Smooth muscle cell of the umbilical artery (primary cell): ENCODE data around the gene OR2A12. TPM values are rescaled to one million over a fixed set of nuclear protein-coding genes. Genes with fewer than 3 reads are reported as not detected.

Experiments used
- total RNA-seq: library from RNA; depleted of rRNA; stranded (reverse); fragments of >200 nt; gene quantifications from 2 replicates; pipeline ENCODE4 v1.2.3, GENCODE V29; 2014

The OR2A12 gene, protein sequence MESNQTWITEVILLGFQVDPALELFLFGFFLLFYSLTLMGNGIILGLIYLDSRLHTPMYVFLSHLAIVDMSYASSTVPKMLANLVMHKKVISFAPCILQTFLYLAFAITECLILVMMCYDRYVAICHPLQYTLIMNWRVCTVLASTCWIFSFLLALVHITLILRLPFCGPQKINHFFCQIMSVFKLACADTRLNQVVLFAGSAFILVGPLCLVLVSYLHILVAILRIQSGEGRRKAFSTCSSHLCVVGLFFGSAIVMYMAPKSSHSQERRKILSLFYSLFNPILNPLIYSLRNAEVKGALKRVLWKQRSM
- not detected in 2 replicates for total RNA-seq

DNA sequence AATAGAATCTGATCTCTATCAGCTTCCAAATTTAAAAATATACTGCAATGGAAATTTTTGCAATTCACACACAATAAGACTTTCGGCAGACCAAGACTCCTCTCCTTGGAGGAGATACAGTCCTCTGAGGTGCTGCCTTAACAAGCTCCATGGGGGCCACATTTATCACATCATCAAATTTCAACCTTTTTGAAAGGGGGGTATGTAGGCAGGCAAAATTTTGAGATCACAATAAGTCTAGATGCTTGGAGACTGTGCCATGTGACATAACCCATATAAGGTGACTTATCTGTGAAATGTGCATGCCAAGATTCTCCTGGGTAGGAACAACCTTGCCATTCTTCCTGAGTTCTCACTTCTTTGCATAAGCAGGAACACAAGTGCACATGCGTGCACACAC is at the start of gene OR2A12:
Gene OR2A12, plus strand, starts transcription at position 301 of the 400 bp plus-strand sequence. CDS start 8,830 bp downstream, outside the sequence.

DNA sequence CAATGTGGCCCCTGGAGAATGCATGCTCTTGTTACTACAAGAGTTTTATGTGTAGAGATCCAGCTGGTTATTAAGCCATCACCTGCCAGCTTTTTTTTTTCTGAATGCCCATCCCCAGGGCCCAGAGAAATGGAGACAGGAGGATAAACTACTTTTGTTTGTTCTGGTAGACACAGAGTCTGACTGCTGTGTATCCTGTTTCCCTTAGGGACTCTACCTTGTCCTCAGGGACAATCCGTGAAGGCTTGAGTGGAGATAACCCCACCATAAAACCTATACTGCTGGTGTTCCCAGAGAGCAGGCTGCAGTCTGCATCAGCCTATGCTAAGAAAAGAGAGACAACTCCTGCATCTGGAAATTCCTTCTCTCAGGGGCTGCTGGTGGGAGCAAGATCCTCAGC is 37.4 kb upstream of the OR2A12 start, which contains the start of gene OR2A5:
Gene OR2A5, plus strand, starts transcription at position 301 of the 400 bp plus-strand sequence. CDS start 1,454 bp downstream, outside the sequence.

DNA sequence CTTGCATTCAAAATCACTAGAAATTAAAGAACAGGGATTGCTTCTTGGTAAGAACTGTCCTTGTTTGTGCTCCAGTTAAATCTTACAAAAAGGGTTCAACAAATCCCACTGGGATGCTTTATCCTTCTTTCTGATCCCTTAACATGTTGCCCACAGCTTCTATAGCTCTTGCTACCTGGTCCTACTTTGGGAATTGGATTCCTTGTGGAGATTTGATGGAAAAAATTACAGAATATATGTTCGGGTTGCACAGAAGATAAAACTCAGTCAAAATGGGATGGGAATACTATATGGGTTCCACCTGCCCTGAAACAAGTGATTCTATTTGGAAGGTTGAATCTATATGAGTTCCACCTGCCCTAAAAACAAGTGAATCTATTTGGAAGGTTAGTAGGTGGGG is 16.6 kb upstream of the OR2A12 start, which contains the start of gene OR2A25:
Gene OR2A25, plus strand, starts transcription at position 301 of the 400 bp plus-strand sequence. CDS start 4,409 bp downstream, outside the sequence.

DNA sequence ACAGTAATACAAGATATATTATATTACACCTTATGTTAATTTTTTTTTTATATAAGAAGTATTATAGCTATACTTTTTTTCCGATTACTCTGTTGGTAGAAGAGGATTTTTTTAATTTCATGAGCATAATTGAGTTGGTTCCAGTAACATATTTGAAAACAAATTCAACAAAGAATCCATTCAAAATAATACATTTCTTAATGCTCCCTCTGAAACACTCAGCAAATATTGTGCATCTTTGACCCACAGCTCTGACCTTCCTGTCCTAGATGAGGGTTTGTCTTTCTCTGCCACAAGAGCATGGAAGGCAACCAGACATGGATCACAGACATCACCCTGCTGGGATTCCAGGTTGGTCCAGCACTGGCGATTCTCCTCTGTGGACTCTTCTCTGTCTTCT is 23.2 kb downstream of the OR2A12 start, which contains the start of gene OR2A2:
Gene OR2A2, plus strand, starts transcription at position 301 of the 400 bp plus-strand sequence. Its CDS starts 0 bp downstream, at position 301.

DNA sequence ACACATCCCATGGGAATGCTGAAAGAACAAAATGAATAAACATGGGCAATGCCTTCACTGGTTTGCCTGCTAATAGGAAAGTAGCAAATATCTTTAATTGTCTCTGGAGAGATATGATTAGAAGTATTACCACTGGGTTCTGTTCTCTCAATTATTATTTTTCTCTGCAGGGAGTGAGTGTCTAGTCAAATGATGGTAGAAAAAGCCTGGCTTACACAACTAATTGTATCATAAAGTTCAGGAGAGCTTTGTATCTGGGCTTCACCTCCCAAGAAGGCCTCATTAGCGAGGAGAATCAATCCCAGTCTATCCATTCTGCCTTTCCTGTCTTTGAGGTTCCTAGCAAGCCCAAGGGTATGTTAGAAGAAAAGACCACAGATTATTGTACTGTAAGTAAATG is 36.8 kb downstream of the OR2A12 start, which contains the start of gene OR2A14:
Gene OR2A14, plus strand, starts transcription at position 301 of the 400 bp plus-strand sequence. CDS start 5,937 bp downstream, outside the sequence.

Other genes with a start within 250 kb of the OR2A12 start
- gene TCAF1, start 184.1 kb upstream of the OR2A12 start, total RNA-seq: 99.5 and 103 TPM in 2 replicates
- gene OR2F2, start 151.0 kb upstream of the OR2A12 start, total RNA-seq: not detected in 2 replicates
- not detected in 2 replicates for gene OR2F1, start 131.4 kb upstream of the OR2A12 start, total RNA-seq
- gene OR6B1, start 86.0 kb upstream of the OR2A12 start, total RNA-seq: not detected in 2 replicates
- gene OR2A5, start 37.3 kb upstream of the OR2A12 start, total RNA-seq: not detected in 2 replicates
- gene OR2A25, start 16.5 kb upstream of the OR2A12 start, total RNA-seq: not detected in 2 replicates
- gene OR2A2, start 23.3 kb downstream of the OR2A12 start, total RNA-seq: not detected in 2 replicates
- not detected in 2 replicates for gene OR2A14, start 36.9 kb downstream of the OR2A12 start, total RNA-seq
- gene CTAGE4, start 97.2 kb downstream of the OR2A12 start, total RNA-seq: not detected in 2 replicates
- gene ARHGEF35, start 109.6 kb downstream of the OR2A12 start, total RNA-seq: 0.37 and 0.59 TPM in 2 replicates
- under 0.01 TPM in 1 of 2 replicates, not detected in the other for gene OR2A42, start 153.3 kb downstream of the OR2A12 start, total RNA-seq
- gene OR2A7, start 178.5 kb downstream of the OR2A12 start, total RNA-seq: not detected in 2 replicates
- gene CTAGE8, start 183.0 kb downstream of the OR2A12 start, total RNA-seq: 0.09 TPM in 1 of 2 replicates, not detected in the other
- under 0.01 TPM in 1 of 2 replicates, not detected in the other for gene OR2A1, start 226.1 kb downstream of the OR2A12 start, total RNA-seq